OCI-LY7 (cell line): ENCODE results near the gene SCYGR6. TPM values are rescaled to one million over a fixed set of nuclear protein-coding genes. Genes with fewer than 3 reads are reported as not detected.

Source experiments
- BruUV-seq: library from RNA; stranded (reverse); fragments of 400-500 nt; replicated peaks from 2 replicates; lab custom pipeline; 2021; lab: Mats Ljungman, UMichigan
- CTCF ChIA-PET: fragments of 300-600 bp; sonication (Branson Sonifier 250); formaldehyde crosslinking; loops from one replicate; lab custom pipeline; 2022; ENCODE audit warnings: antibody characterized with exemption; ENCODE audit not compliant: unreplicated experiment; lab: Charles Lee
- POLR2A ChIA-PET: fragments of 300-600 bp; sonication (Branson Sonifier 250); formaldehyde crosslinking; loops from one replicate; lab custom pipeline; 2022; ENCODE audit warnings: antibody characterized with exemption; lab: Charles Lee
- DNase-seq: peaks from one replicate; pipeline ENCODE4 v3.0.0-alpha.2; 2015; ENCODE audit warnings: low spot score
- H2AFZ ChIP-seq: fragments of 200-600 bp; sonication (generic), shearing (Covaris generic); 2 replicates; pipeline ENCODE4 v1.6.1; 2014; ENCODE audit warnings: mild to moderate bottlenecking, antibody characterized with exemption, low read length, moderate library complexity
- H3K27ac ChIP-seq: fragments of 200-600 bp; sonication (generic); 2 replicates; pipeline ENCODE4 v1.5.1; 2014; ENCODE audit warnings: mixed run types, low read depth, mild to moderate bottlenecking, moderate library complexity, low read length, inconsistent platforms; ENCODE audit not compliant: poor library complexity, severe bottlenecking
- H3K36me3 ChIP-seq: fragments of 200-600 bp; sonication (generic); 2 replicates; pipeline ENCODE4 v1.6.1; 2014; ENCODE audit warnings: mild to moderate bottlenecking, antibody characterized with exemption, low read length, moderate library complexity, mixed read lengths; ENCODE audit not compliant: insufficient read depth
- H3K4me1 ChIP-seq: fragments of 200-600 bp; sonication (generic); 2 replicates; pipeline ENCODE4 v1.5.1; 2014; ENCODE audit warnings: mild to moderate bottlenecking, low read length; ENCODE audit not compliant: insufficient read depth, poor library complexity, severe bottlenecking
- H3K4me2 ChIP-seq: fragments of 200-600 bp; sonication (generic); 2 replicates; pipeline ENCODE4 v1.6.1; 2014; ENCODE audit warnings: mild to moderate bottlenecking, low read length
- H3K4me3 ChIP-seq: fragments of 200-600 bp; sonication (generic); 2 replicates; pipeline ENCODE4 v1.5.1; 2014; ENCODE audit warnings: mild to moderate bottlenecking, low read depth, low read length; ENCODE audit not compliant: poor library complexity, severe bottlenecking
- H3K79me2 ChIP-seq: fragments of 200-600 bp; sonication (generic); 2 replicates; pipeline ENCODE4 v1.6.1; 2016; ENCODE audit warnings: low read depth, mild to moderate bottlenecking, low read length, moderate library complexity, mixed read lengths; ENCODE audit not compliant: insufficient read depth
- H3K9me2 ChIP-seq: fragments of 200-600 bp; sonication (generic); 2 replicates; pipeline ENCODE4 v1.6.1; 2016; ENCODE audit warnings: mild to moderate bottlenecking, low read length, mixed read lengths; ENCODE audit not compliant: insufficient read depth
- H3K9me3 ChIP-seq: fragments of 200-600 bp; sonication (generic); 2 replicates; pipeline ENCODE4 v1.6.1; 2014; ENCODE audit warnings: mild to moderate bottlenecking, mixed run types, low read length, mixed read lengths
- H4K20me1 ChIP-seq: fragments of 200-600 bp; sonication (generic); 2 replicates; pipeline ENCODE4 v1.6.1; 2014; ENCODE audit warnings: mild to moderate bottlenecking, antibody characterized with exemption, low read length, moderate library complexity, mixed read lengths; ENCODE audit not compliant: insufficient read depth
- EZH2phosphoT487 ChIP-seq: fragments of 200-600 bp; sonication (generic); IDR thresholded peaks from 2 replicates; pipeline ENCODE4 v1.6.1; 2018; ENCODE audit warnings: low read depth, borderline replicate concordance, mild to moderate bottlenecking, mixed run types, antibody characterized with exemption, low read length, moderate library complexity, mixed read lengths
- intact Hi-C: fragments of 100-400 bp; cut with micrococcal nuclease; formaldehyde crosslinking; loops from one replicate; pipeline ENCODE4 v1.10.0; 2022; ENCODE audit not compliant: unreplicated experiment
- total RNA-seq, 2 experiments: library from RNA; depleted of rRNA in 1 of 2; stranded (reverse); fragments of >200 nt in 1 of 2; shearing (Covaris generic) in 1 of 2; gene quantifications; 2 replicates each; pipeline ENCODE4 v1.2.3, GENCODE V29; 2014 to 2022
- TF ChIP-seq, protein P1 (sequence below): fragments of 200-600 bp; sonication (generic); conservative IDR thresholded peaks from 2 replicates; pipeline ENCODE4 v1.5.1; 2014; ENCODE audit warnings: mild to moderate bottlenecking, antibody characterized with exemption, low read length, moderate library complexity, mixed read lengths

Gene SCYGR6
- total RNA-seq, 2 experiments from 2014 or later = not detected

DNA sequence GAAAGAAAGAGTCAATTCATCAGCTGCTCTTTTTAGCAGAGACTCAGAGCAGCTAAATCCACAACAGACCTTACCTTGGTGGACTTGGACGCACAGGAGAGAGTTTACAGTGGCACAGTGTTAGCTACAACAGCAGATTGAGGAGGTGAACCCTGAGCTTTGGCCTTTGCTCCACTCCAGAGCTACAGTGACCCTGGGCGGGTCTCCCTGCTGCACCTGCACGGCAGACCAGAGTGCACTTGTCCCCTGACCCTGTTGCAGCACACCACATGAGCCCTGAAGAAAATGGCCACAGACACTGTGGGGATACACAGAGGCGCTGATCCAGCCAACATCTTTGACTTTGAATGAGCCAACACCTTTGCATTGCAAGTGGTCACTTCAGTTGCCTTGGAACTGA, 17.7 kb downstream of the SCYGR6 start:
- H4K20me1 ChIP-seq = no peaks in the 10 kb centered on the region
- H3K79me2 ChIP-seq = no peaks in the 10 kb centered on the region
- no peaks in the 10 kb centered on the region for H3K9me3 ChIP-seq
- DNase-seq = no peak
- no peak overlapping the region for H2AFZ ChIP-seq
- ChIA-PET CTCF (no interaction called here), POLR2A (interaction anchor here (0.7 kb wide), 1 partner anchor 20 kb away, joined by 3 read pairs; no protein-coding TSS in a partner anchor)
- intact Hi-C loops = no loop called here
- H3K9me2 ChIP-seq = no peaks in the 10 kb centered on the region
- no peaks in the 10 kb centered on the region for H3K36me3 ChIP-seq
- no peak overlapping the region for H3K4me3 ChIP-seq
- no peak overlapping the region for H3K4me2 ChIP-seq
- no peak overlapping the region for H3K27ac ChIP-seq
- no TSS peak for BruUV-seq
- TF ChIP-seq EZH2phosphoT487 = no peak
- TF ChIP-seq, protein P1, sequence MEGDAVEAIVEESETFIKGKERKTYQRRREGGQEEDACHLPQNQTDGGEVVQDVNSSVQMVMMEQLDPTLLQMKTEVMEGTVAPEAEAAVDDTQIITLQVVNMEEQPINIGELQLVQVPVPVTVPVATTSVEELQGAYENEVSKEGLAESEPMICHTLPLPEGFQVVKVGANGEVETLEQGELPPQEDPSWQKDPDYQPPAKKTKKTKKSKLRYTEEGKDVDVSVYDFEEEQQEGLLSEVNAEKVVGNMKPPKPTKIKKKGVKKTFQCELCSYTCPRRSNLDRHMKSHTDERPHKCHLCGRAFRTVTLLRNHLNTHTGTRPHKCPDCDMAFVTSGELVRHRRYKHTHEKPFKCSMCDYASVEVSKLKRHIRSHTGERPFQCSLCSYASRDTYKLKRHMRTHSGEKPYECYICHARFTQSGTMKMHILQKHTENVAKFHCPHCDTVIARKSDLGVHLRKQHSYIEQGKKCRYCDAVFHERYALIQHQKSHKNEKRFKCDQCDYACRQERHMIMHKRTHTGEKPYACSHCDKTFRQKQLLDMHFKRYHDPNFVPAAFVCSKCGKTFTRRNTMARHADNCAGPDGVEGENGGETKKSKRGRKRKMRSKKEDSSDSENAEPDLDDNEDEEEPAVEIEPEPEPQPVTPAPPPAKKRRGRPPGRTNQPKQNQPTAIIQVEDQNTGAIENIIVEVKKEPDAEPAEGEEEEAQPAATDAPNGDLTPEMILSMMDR = no peak
- no peaks in the 10 kb centered on the region for H3K4me1 ChIP-seq

DNA sequence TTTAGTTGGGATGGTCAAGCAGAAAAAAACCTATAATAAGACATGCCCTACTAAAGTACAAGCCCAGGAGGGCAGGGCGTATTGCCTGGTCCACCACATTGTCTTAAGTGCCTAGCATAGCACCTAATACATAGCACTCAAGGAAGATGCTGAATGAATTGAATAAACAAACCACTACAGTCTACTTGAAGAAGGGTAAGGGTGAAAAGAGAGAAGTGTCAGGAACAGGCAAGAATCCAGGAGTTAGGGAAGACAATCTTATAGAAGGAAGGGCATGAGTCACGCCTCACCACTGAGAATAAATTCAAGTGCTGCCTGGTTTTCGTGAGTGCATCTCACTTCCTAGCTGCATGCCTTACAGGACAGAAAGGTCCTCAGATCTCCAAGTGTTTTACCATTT, 20.6 kb downstream of the SCYGR6 start:
- TF ChIP-seq, protein P1 = no peak
- TF ChIP-seq EZH2phosphoT487 = no peak
- CTCF ChIA-PET = no interaction called here
- BruUV-seq = no TSS peak

DNA sequence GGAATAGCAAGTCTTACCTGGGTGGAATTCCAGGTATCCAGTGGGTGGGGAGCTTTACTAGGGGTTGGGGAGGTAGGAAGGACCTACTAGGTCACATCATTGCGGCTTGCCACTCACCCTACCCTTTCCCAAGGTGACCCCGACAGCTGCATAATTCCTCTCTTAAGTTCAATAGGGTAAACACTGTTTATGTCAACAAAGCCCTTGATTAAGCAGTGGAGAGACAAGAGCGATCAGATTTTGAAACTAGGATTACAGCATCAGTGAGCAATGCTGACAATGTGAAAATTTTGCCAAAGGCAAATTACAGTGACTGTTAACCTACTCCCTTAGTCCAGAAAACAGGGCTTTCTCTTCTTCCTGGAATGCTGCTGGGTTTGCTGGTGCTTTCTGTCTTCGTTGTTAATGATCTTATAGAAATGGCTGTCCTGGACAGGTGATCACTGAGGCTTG, 21.3 kb downstream of the SCYGR6 start:
- BruUV-seq = no TSS peak
- H3K4me1 ChIP-seq = no peaks in the 10 kb centered on the region
- POLR2A ChIA-PET = no interaction called here
- no peak overlapping the region for H3K27ac ChIP-seq
- no peaks in the 10 kb centered on the region for H3K9me3 ChIP-seq
- CTCF ChIA-PET = no interaction called here
- intact Hi-C loops = no loop called here
- no peak overlapping the region for H2AFZ ChIP-seq
- H3K9me2 ChIP-seq = no peaks in the 10 kb centered on the region
- no peak overlapping the region for H3K4me3 ChIP-seq
- DNase-seq = no peak
- no peak overlapping the region for H3K4me2 ChIP-seq
- no peaks in the 10 kb centered on the region for H3K36me3 ChIP-seq
- TF ChIP-seq, protein P1 = no peak
- TF ChIP-seq EZH2phosphoT487 = no peak
- no peaks in the 10 kb centered on the region for H4K20me1 ChIP-seq
- H3K79me2 ChIP-seq = no peaks in the 10 kb centered on the region

More for the DNA sequence above, 20.6 kb downstream of the SCYGR6 start:
- Histone ChIP-seq H3K4me1 (no peaks in the 10 kb centered on the region), H3K4me2 (no peak overlapping the region), H2AFZ (no peak overlapping the region), H3K9me2 (no peaks in the 10 kb centered on the region), H3K9me3 (no peaks in the 10 kb centered on the region), H3K79me2 (no peaks in the 10 kb centered on the region), H3K4me3 (no peak overlapping the region), H4K20me1 (no peaks in the 10 kb centered on the region), H3K36me3 (no peaks in the 10 kb centered on the region), H3K27ac (no peak overlapping the region)
- POLR2A ChIA-PET = no interaction called here
- intact Hi-C loops = no loop called here
- DNase-seq = no peak
